Spleen (tissue), 7 donors: ENCODE data around the gene MSH3.

Experiments used
- POLR2A ChIP-seq, 3 donors: fragments of 450-650 bp; IDR thresholded peaks; one replicate each; pipeline ENCODE4 v1.5.1; 2017; ENCODE audit warnings: antibody characterized with exemption in 3 of 3, mild to moderate bottlenecking in 1 of 3
- POLR2AphosphoS5 ChIP-seq, 3 donors: sonication (generic); formaldehyde crosslinking; IDR thresholded peaks; one replicate each; pipeline ENCODE4 v1.5.1; 2017; ENCODE audit warnings: antibody characterized with exemption in 3 of 3
- TF ChIP-seq, protein P1 (sequence below), 11 experiments: fragments of 200-600 bp in 7 of 11; fragments of 450-650 bp in 4 of 11; sonication (generic) in 4 of 11; IDR thresholded peaks in 8 of 11; conservative IDR thresholded peaks in 3 of 11; 1 replicate in 7 of 11; 2 replicates in 4 of 11; pipeline versions ENCODE4 v1.4.0 to v1.8.0; 2016 to 2021; ENCODE audit warnings: antibody characterized with exemption in 11 of 11, inconsistent platforms in 4 of 11, mild to moderate bottlenecking in 1 of 11
- donor health status: DM: no; HTN: no; CAD: no; lungs with moderate emphysema.
- donor health status: DM: no; HTN: no; CAD: no.
- donor health status: DM: no; HTN: no; CAD: no.

DNA sequence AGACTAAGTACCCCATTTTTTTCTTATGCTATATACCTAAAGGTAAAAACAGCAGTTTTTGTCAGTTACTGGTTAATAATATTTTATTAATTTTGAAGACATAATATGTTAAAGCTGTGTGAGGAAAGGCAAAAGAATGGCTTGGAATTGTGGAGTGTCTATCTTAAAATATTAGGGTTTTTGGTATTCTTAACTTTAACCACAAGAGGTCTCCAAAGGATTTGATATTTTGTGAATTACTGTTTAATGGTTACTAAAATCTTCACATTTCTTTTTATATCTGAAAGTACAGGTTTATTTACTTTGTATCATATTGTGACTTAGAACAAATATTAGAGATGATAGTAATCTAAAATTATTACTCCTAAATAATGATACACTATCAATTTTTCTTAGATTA is 32.3 kb downstream of the MSH3 start:
- TF ChIP-seq POLR2AphosphoS5 (IDR thresholded peaks at IDR 0.05), result no peak
- TF ChIP-seq POLR2A (IDR thresholded peaks at IDR 0.05), result no peak
- TF ChIP-seq, protein P1, sequence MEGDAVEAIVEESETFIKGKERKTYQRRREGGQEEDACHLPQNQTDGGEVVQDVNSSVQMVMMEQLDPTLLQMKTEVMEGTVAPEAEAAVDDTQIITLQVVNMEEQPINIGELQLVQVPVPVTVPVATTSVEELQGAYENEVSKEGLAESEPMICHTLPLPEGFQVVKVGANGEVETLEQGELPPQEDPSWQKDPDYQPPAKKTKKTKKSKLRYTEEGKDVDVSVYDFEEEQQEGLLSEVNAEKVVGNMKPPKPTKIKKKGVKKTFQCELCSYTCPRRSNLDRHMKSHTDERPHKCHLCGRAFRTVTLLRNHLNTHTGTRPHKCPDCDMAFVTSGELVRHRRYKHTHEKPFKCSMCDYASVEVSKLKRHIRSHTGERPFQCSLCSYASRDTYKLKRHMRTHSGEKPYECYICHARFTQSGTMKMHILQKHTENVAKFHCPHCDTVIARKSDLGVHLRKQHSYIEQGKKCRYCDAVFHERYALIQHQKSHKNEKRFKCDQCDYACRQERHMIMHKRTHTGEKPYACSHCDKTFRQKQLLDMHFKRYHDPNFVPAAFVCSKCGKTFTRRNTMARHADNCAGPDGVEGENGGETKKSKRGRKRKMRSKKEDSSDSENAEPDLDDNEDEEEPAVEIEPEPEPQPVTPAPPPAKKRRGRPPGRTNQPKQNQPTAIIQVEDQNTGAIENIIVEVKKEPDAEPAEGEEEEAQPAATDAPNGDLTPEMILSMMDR (IDR thresholded peaks at IDR 0.05 in 8 of 11, conservative IDR thresholded peaks at IDR 0.05 in 3 of 11), result peak in 7 of 11 experiments; percentile 16 to 49 (median 34)
